Liver (tissue), 9 donors: ENCODE data around the gene SIGLEC6. TPM values are rescaled to one million over a fixed set of nuclear protein-coding genes. Genes with fewer than 3 reads are reported as not detected.

Source experiments
- DNase-seq: peaks from one replicate; pipeline ENCODE4 v3.0.0-alpha.2; 2017; ENCODE audit warnings: low spot score
- H3K27ac ChIP-seq, 2 donors: one replicate each; pipeline ENCODE4 v1.7.0; 2013; ENCODE audit warnings: inconsistent platforms in 2 of 2, low read length in 2 of 2, control low read depth in 1 of 2, low read depth in 1 of 2, mild to moderate bottlenecking in 1 of 2
- H3K27me3 ChIP-seq, 4 donors: one replicate each; pipeline versions ENCODE4 v1.6.1 to v1.7.0; 2013; ENCODE audit warnings: low read length in 3 of 4, inconsistent platforms in 1 of 4, mild to moderate bottlenecking in 1 of 4, moderate library complexity in 1 of 4; ENCODE audit not compliant: control insufficient read depth in 4 of 4, insufficient read depth in 4 of 4
- H3K36me3 ChIP-seq, 4 donors: one replicate each; pipeline versions ENCODE4 v1.6.1 to v1.7.0; 2013; ENCODE audit warnings: low read length in 3 of 4, mild to moderate bottlenecking in 3 of 4, low read depth in 1 of 4, moderate library complexity in 1 of 4; ENCODE audit not compliant: control insufficient read depth in 4 of 4, insufficient read depth in 3 of 4
- H3K4me1 ChIP-seq, 4 donors: one replicate each; pipeline versions ENCODE4 v1.6.1 to v1.7.0; 2013; ENCODE audit warnings: low read length in 3 of 4, mild to moderate bottlenecking in 3 of 4, moderate library complexity in 1 of 4; ENCODE audit not compliant: control insufficient read depth in 4 of 4, insufficient read depth in 4 of 4
- H3K4me3 ChIP-seq, 3 donors: one replicate each; pipeline versions ENCODE4 v1.6.1 to v1.7.0; 2013; ENCODE audit warnings: low read length in 3 of 3, control low read depth in 1 of 3, low read depth in 1 of 3, mild to moderate bottlenecking in 1 of 3
- H3K9ac ChIP-seq, 2 donors: one replicate each; pipeline ENCODE4 v1.7.0; 2013; ENCODE audit warnings: low read length in 2 of 2, mild to moderate bottlenecking in 2 of 2, moderate library complexity in 2 of 2, control low read depth in 1 of 2, low read depth in 1 of 2
- H3K9me3 ChIP-seq, 4 donors: one replicate each; pipeline versions ENCODE4 v1.6.1 to v1.7.0; 2013; ENCODE audit warnings: low read length in 3 of 4; ENCODE audit not compliant: control insufficient read depth in 4 of 4
- ATF3 ChIP-seq: IDR thresholded peaks from 2 replicates; pipeline ENCODE4 v1.6.1; 2016; ENCODE audit warnings: antibody characterized with exemption
- CTCF ChIP-seq: fragments of 150-350 bp; IDR thresholded peaks from 2 replicates; pipeline ENCODE4 v1.5.1; 2017; ENCODE audit warnings: improper control_type of control experiment, low read depth, low read length; ENCODE audit not compliant: missing input control
- EGR1 ChIP-seq, 2 donors: IDR thresholded peaks; 2 replicates each; pipeline ENCODE4 v1.6.1; 2016 to 2018; ENCODE audit warnings: antibody characterized with exemption in 2 of 2, low read depth in 2 of 2
- FOXA1 ChIP-seq: IDR thresholded peaks from 2 replicates; pipeline ENCODE4 v1.6.1; 2016; ENCODE audit warnings: antibody characterized with exemption
- FOXA2 ChIP-seq: IDR thresholded peaks from 2 replicates; pipeline ENCODE4 v1.6.1; 2016; ENCODE audit warnings: antibody characterized with exemption
- GABPA ChIP-seq, 2 donors: IDR thresholded peaks in 1 of 2; conservative IDR thresholded peaks in 1 of 2; 2 replicates each; pipeline ENCODE4 v1.6.1; 2016; ENCODE audit warnings: antibody characterized with exemption in 2 of 2, mild to moderate bottlenecking in 1 of 2, moderate library complexity in 1 of 2
- HNF4A ChIP-seq, 2 donors: conservative IDR thresholded peaks; 2 replicates each; pipeline ENCODE4 v1.6.1; 2016; ENCODE audit warnings: antibody characterized with exemption in 2 of 2, mild to moderate bottlenecking in 2 of 2
- HNF4G ChIP-seq: IDR thresholded peaks from 2 replicates; pipeline ENCODE4 v1.6.1; 2016; ENCODE audit warnings: antibody characterized with exemption
- JUND ChIP-seq, 2 donors: IDR thresholded peaks; 2 replicates each; pipeline ENCODE4 v1.6.1; 2016; ENCODE audit warnings: antibody characterized with exemption in 2 of 2
- MAX ChIP-seq: IDR thresholded peaks from 2 replicates; pipeline ENCODE4 v1.6.1; 2016; ENCODE audit warnings: antibody characterized with exemption
- NR2F2 ChIP-seq: IDR thresholded peaks from 2 replicates; pipeline ENCODE4 v1.6.1; 2016; ENCODE audit warnings: antibody characterized with exemption
- RAD21 ChIP-seq, 2 donors: IDR thresholded peaks; 2 replicates each; pipeline ENCODE4 v1.6.1; 2016; ENCODE audit warnings: antibody characterized with exemption in 2 of 2, mild to moderate bottlenecking in 2 of 2
- REST ChIP-seq: IDR thresholded peaks from 2 replicates; pipeline ENCODE4 v1.6.1; 2016; ENCODE audit warnings: antibody characterized with exemption, mild to moderate bottlenecking
- RXRA ChIP-seq, 2 donors: IDR thresholded peaks; 2 replicates each; pipeline ENCODE4 v1.6.1; 2017 to 2018; ENCODE audit warnings: antibody characterized with exemption in 2 of 2, mild to moderate bottlenecking in 1 of 2
- SP1 ChIP-seq: IDR thresholded peaks from 2 replicates; pipeline ENCODE4 v1.6.1; 2018; ENCODE audit warnings: antibody characterized with exemption, mild to moderate bottlenecking
- TAF1 ChIP-seq: conservative IDR thresholded peaks from 2 replicates; pipeline ENCODE4 v1.6.1; 2016; ENCODE audit warnings: antibody characterized with exemption, mild to moderate bottlenecking
- YY1 ChIP-seq: IDR thresholded peaks from 2 replicates; pipeline ENCODE4 v1.6.1; 2016; ENCODE audit warnings: antibody characterized with exemption, mild to moderate bottlenecking
- ZBTB33 ChIP-seq: IDR thresholded peaks from 2 replicates; pipeline ENCODE4 v1.6.1; 2016; ENCODE audit warnings: antibody characterized with exemption
- WGBS: extraction: QIAGEN DNeasy Blood & Tissue Kit; methylation state at CpG from one replicate; pipeline ENCODE4 v1.1.7; 2013; 5-methylcytosine and 5-hydroxymethylcytosine counted together
- polyA plus RNA-seq, 2 donors: library from polyadenylated mRNA; stranded (reverse) in 1 of 2; unstranded in 1 of 2; fragments of 200-250 nt in 1 of 2; fragments of >200 nt in 1 of 2; fragmentation: Nextera tagmentation in 1 of 2; extraction: Ambion mirVana in 1 of 2; gene quantifications; one replicate each; pipeline versions ENCODE4 v1.2.1 to v1.2.3, GENCODE V29; 2013 to 2015
- total RNA-seq, 2 donors: library from RNA; depleted of rRNA; stranded (reverse); fragments of >200 nt; gene quantifications; one replicate each; pipeline ENCODE4 v1.2.3, GENCODE V29; 2014
- donor health status: healthy.
- donor health status: healthy.
- donor health status: healthy.
- donor health status: healthy.
- donor health status: healthy.

The SIGLEC6 gene
- total and polyA plus RNA-seq, 4 donors, result 0.08 to 0.47 (median 0.08) TPM; not detected in 1

- DNase-seq, result no peak
- H3K36me3 ChIP-seq, result no peaks in the 10 kb centered on the region
- H3K9me3 ChIP-seq, result no peaks in the 10 kb centered on the region
- no peak overlapping the region for H3K4me3 ChIP-seq
- 50% methylated on average over 14 of the region's 14 CpGs for WGBS
- H3K4me1 ChIP-seq, result no peaks in the 10 kb centered on the region
- no peak overlapping the region for H3K9ac ChIP-seq
- H3K27ac ChIP-seq, result no peak overlapping the region
- TF ChIP-seq HNF4G, result no peak
- no peak for TF ChIP-seq CTCF
- no peak for TF ChIP-seq EGR1 (IDR thresholded peaks at IDR 0.05; ENCODE audit: low read depth in 2 of 2)
- TF ChIP-seq SP1, result no peak
- TF ChIP-seq MAX, result no peak
- no peak for TF ChIP-seq ATF3
- TF ChIP-seq JUND (IDR thresholded peaks at IDR 0.05), result no peak
- no peak for TF ChIP-seq HNF4A (conservative IDR thresholded peaks at IDR 0.05)
- TF ChIP-seq RXRA (IDR thresholded peaks at IDR 0.05), result no peak
- no peak for TF ChIP-seq TAF1
- TF ChIP-seq RAD21 (IDR thresholded peaks at IDR 0.05), result no peak
- TF ChIP-seq NR2F2, result no peak
- no peak for TF ChIP-seq ZBTB33
- no peak for TF ChIP-seq REST
- TF ChIP-seq GABPA (IDR thresholded peaks at IDR 0.05 in 1 of 2, conservative IDR thresholded peaks at IDR 0.05 in 1 of 2), result no peak
- TF ChIP-seq FOXA1, result no peak
- no peak for TF ChIP-seq FOXA2
- no peak for TF ChIP-seq YY1
- peaks cover 0 to 7% (median 2%) of the 10 kb centered on the region in 4 donors for H3K27me3 ChIP-seq
These were observed 40.8 kb downstream of the SIGLEC6 start for GRCh38 chr19:51490676-51491075.
